ENCODE data around the gene CSNK1A1L. TPM values are rescaled to one million over a fixed set of nuclear protein-coding genes. Genes with fewer than 3 reads are reported as not detected.

CSNK1A1L gene
- total and polyA plus RNA-seq, 2 of the 13 experiments (the other 11 are each of a cell fraction or from before 2014, with no cell fraction given): not detected

- 0 out of 2 replicates have a peak, but pooled peaks have one; percentile 55 for TF ChIP-seq ZNF709 (CRISPR knock-in tag; IDR thresholded peaks at IDR 0.05)
- TF ChIP-seq ZNF10 (CRISPR knock-in tag; IDR thresholded peaks at IDR 0.05; ENCODE audit: borderline replicate concordance, low read depth): no peak
- TF ChIP-seq NFE2 (CRISPR knock-in tag; IDR thresholded peaks at IDR 0.05): no peak
- TF ChIP-seq USF2 (IDR thresholded peaks at IDR 0.05; ENCODE audit: low read depth, low read length): no peak
- no peak for TF ChIP-seq USF2 (CRISPR knock-in tag; IDR thresholded peaks at IDR 0.05; ENCODE audit: borderline replicate concordance)
- TF ChIP-seq ZMYM3 (CRISPR knock-in tag; IDR thresholded peaks at IDR 0.05): no peak
- TF ChIP-seq HMG20A (CRISPR knock-in tag; IDR thresholded peaks at IDR 0.05; ENCODE audit: borderline replicate concordance): no peak
- 0 out of 2 replicates have a peak, but pooled peaks have one; percentile 71 for TF ChIP-seq ZNF598 (CRISPR knock-in tag; IDR thresholded peaks at IDR 0.05; ENCODE audit: borderline replicate concordance)
- no peak for TF ChIP-seq ZBED4 (CRISPR knock-in tag; IDR thresholded peaks at IDR 0.05; ENCODE audit: borderline replicate concordance)
- TF ChIP-seq ZNF619 (CRISPR knock-in tag; IDR thresholded peaks at IDR 0.05): peak; percentile 80; the same call in 1 of the 2 replicates
- no peak for TF ChIP-seq IRF2 (CRISPR knock-in tag; IDR thresholded peaks at IDR 0.05)
- TF ChIP-seq ZNF746 (CRISPR knock-in tag; IDR thresholded peaks at IDR 0.05): no peak
- TF ChIP-seq KLF13 (CRISPR knock-in tag; IDR thresholded peaks at IDR 0.05): no peak
- TF ChIP-seq ZNF749 (CRISPR knock-in tag; IDR thresholded peaks at IDR 0.05; ENCODE audit: borderline replicate concordance): no peak
- TF ChIP-seq HOXD1 (CRISPR knock-in tag; IDR thresholded peaks at IDR 0.05): peak; percentile 67; the same call in 1 of the 2 replicates
- TF ChIP-seq, protein P1, sequence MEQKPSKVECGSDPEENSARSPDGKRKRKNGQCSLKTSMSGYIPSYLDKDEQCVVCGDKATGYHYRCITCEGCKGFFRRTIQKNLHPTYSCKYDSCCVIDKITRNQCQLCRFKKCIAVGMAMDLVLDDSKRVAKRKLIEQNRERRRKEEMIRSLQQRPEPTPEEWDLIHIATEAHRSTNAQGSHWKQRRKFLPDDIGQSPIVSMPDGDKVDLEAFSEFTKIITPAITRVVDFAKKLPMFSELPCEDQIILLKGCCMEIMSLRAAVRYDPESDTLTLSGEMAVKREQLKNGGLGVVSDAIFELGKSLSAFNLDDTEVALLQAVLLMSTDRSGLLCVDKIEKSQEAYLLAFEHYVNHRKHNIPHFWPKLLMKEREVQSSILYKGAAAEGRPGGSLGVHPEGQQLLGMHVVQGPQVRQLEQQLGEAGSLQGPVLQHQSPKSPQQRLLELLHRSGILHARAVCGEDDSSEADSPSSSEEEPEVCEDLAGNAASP (CRISPR knock-in tag; IDR thresholded peaks at IDR 0.05; ENCODE audit: borderline replicate concordance): no peak
- peak; percentile 83 for TF ChIP-seq POLR2G (IDR thresholded peaks at IDR 0.05; ENCODE audit: low read depth, low read length)
These were observed 46.3 kb downstream of the CSNK1A1L start, which contains the start of gene SUPT20H (continued) for GRCh38 chr13:37058910-37059847.
